Measurements from ENCODE around the gene DAD1.
"Not testable (repeated sequence)": the region's sequence is repeated elsewhere in the genome, so short reads cannot be mapped to it uniquely, and the experiment has no call there.

Gene DAD1

GRCh38 chr14:22545842-22546721, 42.9 kb downstream of the DAD1 start:
- no peak overlapping the region for H3K9ac ChIP-seq (ENCODE audit: low read length)
- H3K4me3 ChIP-seq (ENCODE audit: insufficient read depth, low read length, poor library complexity, severe bottlenecking): no peak overlapping the region
- H3K27ac ChIP-seq (ENCODE audit: low read depth, low read length): no peak overlapping the region
- no peaks in the 10 kb centered on the region for H3F3A ChIP-seq (ENCODE audit: insufficient read depth)
- H3K4me2 ChIP-seq (ENCODE audit: low read depth, low read length, poor library complexity, severe bottlenecking): no peak overlapping the region
- no peak overlapping the region for H2AFZ ChIP-seq (ENCODE audit: low read depth, low read length, severe bottlenecking)
- H3K36me3 ChIP-seq (ENCODE audit: low read length): no peaks in the 10 kb centered on the region
- TF ChIP-seq CTCF (IDR thresholded peaks at IDR 0.05; ENCODE audit: insufficient read depth, low read length, poor library complexity, severe bottlenecking): no peak
- no peaks in the 10 kb centered on the region for H4K20me1 ChIP-seq (ENCODE audit: low read depth, low read length)
- H3K9me3 ChIP-seq (ENCODE audit: insufficient read depth, low read length): no peaks in the 10 kb centered on the region
- H3K27me3 ChIP-seq (ENCODE audit: low read length): no peaks in the 10 kb centered on the region
- H3K9me2 ChIP-seq (replicated peaks; ENCODE audit: insufficient read depth, low read length): no peaks in the 10 kb centered on the region
- no peaks in the 10 kb centered on the region for H3K79me2 ChIP-seq (ENCODE audit: insufficient read depth, low read length)

- no peaks in the 10 kb centered on the region for H3F3A ChIP-seq (ENCODE audit: insufficient read depth)
- no peaks in the 10 kb centered on the region for H3K9me2 ChIP-seq (replicated peaks; ENCODE audit: insufficient read depth, low read length)
- H3K4me2 ChIP-seq (ENCODE audit: low read depth, low read length, poor library complexity, severe bottlenecking): no peak overlapping the region
- H4K20me1 ChIP-seq (ENCODE audit: low read depth, low read length): no peaks in the 10 kb centered on the region
- H3K27ac ChIP-seq (ENCODE audit: low read depth, low read length): no peak overlapping the region
- no peak overlapping the region for H2AFZ ChIP-seq (ENCODE audit: low read depth, low read length, severe bottlenecking)
- H3K9ac ChIP-seq (ENCODE audit: low read length): no peak overlapping the region
- TF ChIP-seq EZH2phosphoT487 (conservative IDR thresholded peaks at IDR 0.05; ENCODE audit: low read length): no peak
- no peak for TF ChIP-seq CTCF (IDR thresholded peaks at IDR 0.05; ENCODE audit: insufficient read depth, low read length, poor library complexity, severe bottlenecking)
- H3K79me2 ChIP-seq (ENCODE audit: insufficient read depth, low read length): no peaks in the 10 kb centered on the region
- H3K36me3 ChIP-seq (ENCODE audit: low read length): no peaks in the 10 kb centered on the region
- H3K9me3 ChIP-seq (ENCODE audit: insufficient read depth, low read length): no peaks in the 10 kb centered on the region
- H3K4me3 ChIP-seq (ENCODE audit: insufficient read depth, low read length, poor library complexity, severe bottlenecking): no peak overlapping the region
- H3K27me3 ChIP-seq (ENCODE audit: low read length): no peaks in the 10 kb centered on the region
Measured at GRCh38 chr14:22544881-22545420, 44.1 kb downstream of the DAD1 start.

- no peak overlapping the region for H3K4me3 ChIP-seq (ENCODE audit: insufficient read depth, low read length, poor library complexity, severe bottlenecking)
- no peak overlapping the region for H2AFZ ChIP-seq (ENCODE audit: low read depth, low read length, severe bottlenecking)
- no peaks in the 10 kb centered on the region for H3K27me3 ChIP-seq (ENCODE audit: low read length)
- H3K9me2 ChIP-seq (replicated peaks; ENCODE audit: insufficient read depth, low read length): no peaks in the 10 kb centered on the region
- no peaks in the 10 kb centered on the region for H3K79me2 ChIP-seq (ENCODE audit: insufficient read depth, low read length)
- no peak for TF ChIP-seq EZH2phosphoT487 (conservative IDR thresholded peaks at IDR 0.05; ENCODE audit: low read length)
- TF ChIP-seq CTCF (IDR thresholded peaks at IDR 0.05; ENCODE audit: insufficient read depth, low read length, poor library complexity, severe bottlenecking): no peak
- H3K36me3 ChIP-seq (ENCODE audit: low read length): no peaks in the 10 kb centered on the region
- no peak overlapping the region for H3K4me2 ChIP-seq (ENCODE audit: low read depth, low read length, poor library complexity, severe bottlenecking)
- H3F3A ChIP-seq (ENCODE audit: insufficient read depth): no peaks in the 10 kb centered on the region
- no peaks in the 10 kb centered on the region for H4K20me1 ChIP-seq (ENCODE audit: low read depth, low read length)
- H3K27ac ChIP-seq (ENCODE audit: low read depth, low read length): no peak overlapping the region
- H3K9ac ChIP-seq (ENCODE audit: low read length): no peak overlapping the region
- H3K9me3 ChIP-seq (ENCODE audit: insufficient read depth, low read length): no peaks in the 10 kb centered on the region
Measured at GRCh38 chr14:22544406-22544805, 44.6 kb downstream of the DAD1 start.

GRCh38 chr14:22543570-22544357, 45.3 kb downstream of the DAD1 start:
- not testable (repeated sequence) for H3F3A ChIP-seq (ENCODE audit: insufficient read depth); H3K9me2 ChIP-seq (replicated peaks; ENCODE audit: insufficient read depth, low read length); H3K79me2 ChIP-seq (ENCODE audit: insufficient read depth, low read length); H4K20me1 ChIP-seq (ENCODE audit: low read depth, low read length); H3K4me2 ChIP-seq (ENCODE audit: low read depth, low read length, poor library complexity, severe bottlenecking); H3K4me3 ChIP-seq (ENCODE audit: insufficient read depth, low read length, poor library complexity, severe bottlenecking); H3K9me3 ChIP-seq (ENCODE audit: insufficient read depth, low read length); H3K27ac ChIP-seq (ENCODE audit: low read depth, low read length); H2AFZ ChIP-seq (ENCODE audit: low read depth, low read length, severe bottlenecking); H3K9ac ChIP-seq (ENCODE audit: low read length); H3K36me3 ChIP-seq (ENCODE audit: low read length); H3K27me3 ChIP-seq (ENCODE audit: low read length)
